Amniotic epithelial cell (primary cell): ENCODE measurements around the gene BPIFB2.

ENCODE experiments used
- DNase-seq: peaks from one replicate; pipeline ENCODE4 v3.0.0-alpha.2; 2010; ENCODE audit warnings: low read depth

Gene BPIFB2

DNA sequence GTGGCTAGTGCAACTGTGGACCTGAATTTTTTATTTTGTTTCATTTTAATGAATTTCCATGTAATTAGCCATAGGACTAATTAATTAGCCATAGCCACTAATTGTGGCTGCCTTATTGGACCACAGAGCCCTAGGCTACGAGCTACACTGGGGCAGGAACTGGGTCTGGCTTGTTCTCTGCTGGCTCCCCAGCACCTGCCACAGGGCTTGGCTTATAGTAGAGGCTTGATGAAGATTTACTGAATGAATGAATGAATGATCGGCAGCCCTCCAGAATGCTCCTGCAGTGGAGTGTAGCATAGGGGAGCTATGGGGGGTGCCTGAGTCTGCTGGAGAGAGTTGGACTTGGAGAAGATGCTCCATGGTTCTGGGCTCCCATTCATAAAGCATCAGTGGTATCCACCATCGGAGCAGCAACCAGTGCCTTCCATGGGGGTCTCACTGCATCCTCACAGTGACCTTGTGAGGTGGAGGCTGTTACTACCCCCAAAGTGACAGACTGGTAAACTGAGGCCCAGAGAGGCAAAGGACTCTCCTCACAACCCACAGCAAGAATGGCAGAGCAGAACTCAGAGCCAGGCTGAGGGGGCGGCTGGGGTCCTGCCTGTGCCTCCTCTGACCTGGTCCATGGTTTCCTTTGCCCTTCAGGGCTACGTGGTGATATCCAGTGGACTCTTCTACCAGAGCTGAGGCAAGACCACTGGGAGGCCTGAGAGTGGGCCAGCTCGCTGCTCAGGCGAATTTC lies 15.4 kb downstream of the BPIFB2 start:
- no peak for DNase-seq

DNA sequence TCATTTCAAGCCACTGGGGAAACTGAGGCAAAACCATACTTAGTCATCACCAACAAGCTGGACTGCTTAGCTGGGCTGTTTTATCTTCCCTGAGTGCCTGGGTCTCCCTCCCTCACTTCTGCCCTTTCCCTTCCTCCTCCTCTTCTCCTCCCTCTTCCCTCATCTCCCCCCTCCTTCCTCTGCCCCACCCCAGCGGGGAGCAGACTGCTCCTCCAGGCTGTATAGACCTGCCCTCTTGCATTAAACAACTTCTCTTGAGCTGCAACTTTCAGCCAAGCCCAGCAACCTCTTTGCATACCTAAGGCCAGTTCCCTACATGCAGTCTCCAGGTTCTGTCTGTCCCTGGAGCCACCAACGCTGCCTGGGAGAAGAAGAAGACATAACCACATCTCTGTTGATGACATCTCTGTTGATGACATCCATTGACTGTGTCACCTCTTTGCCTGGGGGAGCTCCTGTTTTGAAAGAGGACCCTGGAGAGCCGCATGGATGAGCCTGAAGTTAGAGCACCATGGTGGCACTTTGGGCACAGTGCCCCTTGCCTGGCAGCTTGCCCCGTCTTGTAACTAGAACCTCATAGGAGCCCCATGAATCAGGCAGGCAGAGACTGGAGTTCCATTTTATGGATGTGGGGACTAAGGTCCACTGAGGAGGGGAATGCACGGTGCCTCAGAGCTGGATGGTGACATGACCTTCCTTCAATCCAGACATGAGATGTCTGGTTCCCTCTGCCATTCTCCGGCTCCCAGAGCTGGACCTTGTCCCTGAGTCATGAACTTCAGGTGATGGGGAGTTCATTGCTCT lies 16.1 kb downstream of the BPIFB2 start:
- DNase-seq, result no peak

GRCh38 chr20:33024243-33024560 lies 16.7 kb downstream of the BPIFB2 start:
- DNase-seq, result no peak

GRCh38 chr20:33024609-33025317 lies 17.3 kb downstream of the BPIFB2 start:
- no peak for DNase-seq

GRCh38 chr20:33025318-33025876 lies 17.9 kb downstream of the BPIFB2 start:
- DNase-seq, result no peak

- no peak for DNase-seq
These were observed 18.7 kb downstream of the BPIFB2 start for GRCh38 chr20:33026072-33026778.

- DNase-seq, result no peak
These were observed 19.6 kb downstream of the BPIFB2 start for GRCh38 chr20:33026779-33027759.

DNA sequence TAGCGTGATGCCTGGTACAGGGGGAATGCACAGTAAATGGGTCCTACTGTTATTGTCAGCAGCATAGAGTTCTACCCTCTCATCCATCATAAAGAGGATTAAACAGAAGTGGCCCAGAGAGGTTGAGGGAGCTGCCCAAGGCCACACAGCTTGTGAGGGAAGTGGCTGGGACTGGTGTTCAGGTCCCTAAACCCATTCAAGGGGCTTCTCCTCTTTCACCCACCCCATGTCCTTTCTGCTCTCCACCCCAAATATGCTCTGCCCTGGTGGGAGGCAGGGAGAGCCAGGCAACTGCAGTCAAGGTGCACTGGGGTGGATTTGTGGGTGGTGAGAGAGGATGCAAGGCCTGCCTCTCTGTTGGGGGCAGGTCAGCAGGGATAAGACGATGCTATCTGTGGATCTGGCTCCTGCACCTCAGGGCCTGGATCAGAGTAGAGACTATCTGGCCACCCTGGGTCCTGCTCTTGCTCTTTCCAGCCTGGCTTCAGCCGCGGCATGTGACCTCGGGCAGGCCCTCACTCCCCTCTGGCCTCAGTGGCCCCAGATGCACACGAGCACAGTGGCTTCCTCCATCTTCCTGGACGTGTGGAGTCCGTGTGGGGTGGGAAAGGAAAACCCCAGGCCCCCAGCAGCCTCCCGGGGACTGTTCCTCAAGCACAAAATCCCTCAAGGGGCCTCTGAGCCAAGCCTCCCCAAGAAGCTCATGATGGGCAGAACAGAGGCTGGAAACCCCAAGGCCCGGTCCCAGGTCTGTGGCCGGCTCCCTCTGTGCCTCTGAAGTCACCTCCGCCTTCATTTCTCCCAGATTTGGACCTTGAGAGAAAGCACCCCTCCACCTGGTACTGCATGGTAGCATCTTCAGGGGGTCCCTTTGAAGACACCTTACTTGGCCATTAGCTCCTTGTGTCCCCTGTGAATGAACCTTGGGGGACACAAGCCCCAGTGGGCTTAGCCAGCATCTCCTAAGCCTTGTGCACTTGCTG lies 20.6 kb downstream of the BPIFB2 start:
- no peak for DNase-seq

DNA sequence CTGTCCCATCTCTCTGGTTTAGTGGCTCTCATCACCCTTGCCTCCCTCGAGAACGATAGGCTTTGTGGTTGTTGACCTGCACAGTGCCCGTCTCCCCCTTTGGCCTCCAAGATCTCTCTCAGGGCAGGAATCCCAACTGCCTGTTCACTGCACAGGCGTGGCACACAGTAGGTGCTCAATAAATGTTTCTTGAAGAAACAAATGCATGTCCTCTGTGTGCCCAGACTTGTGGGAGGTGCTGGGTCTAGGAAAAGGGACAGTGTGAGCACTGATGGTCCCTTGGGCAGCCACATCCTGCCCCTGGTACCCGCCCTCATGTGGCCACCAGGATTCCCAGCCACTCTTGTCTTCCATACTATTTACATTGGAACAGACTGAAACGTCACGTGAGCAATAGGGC lies 21.4 kb downstream of the BPIFB2 start:
- DNase-seq, result no peak

DNA sequence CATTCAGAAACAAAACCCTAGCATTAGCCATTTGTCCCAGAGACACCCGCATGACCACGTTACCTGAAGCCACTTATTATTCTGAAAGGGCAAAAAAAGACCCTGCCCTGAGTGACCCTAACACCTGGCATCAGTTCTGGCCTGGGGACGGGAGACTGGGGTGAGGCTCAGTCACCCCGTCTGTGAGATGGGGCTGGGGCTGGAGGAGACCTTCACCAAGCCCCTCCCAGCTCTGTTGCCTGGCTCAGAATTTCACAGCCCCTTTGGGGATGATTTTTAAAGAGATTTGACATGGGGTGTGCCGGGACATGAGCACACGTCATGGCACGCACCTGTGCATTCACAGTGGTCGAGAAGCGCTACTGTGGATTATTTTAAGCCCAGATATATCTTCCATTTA lies 22.6 kb downstream of the BPIFB2 start:
- no peak for DNase-seq

DNA sequence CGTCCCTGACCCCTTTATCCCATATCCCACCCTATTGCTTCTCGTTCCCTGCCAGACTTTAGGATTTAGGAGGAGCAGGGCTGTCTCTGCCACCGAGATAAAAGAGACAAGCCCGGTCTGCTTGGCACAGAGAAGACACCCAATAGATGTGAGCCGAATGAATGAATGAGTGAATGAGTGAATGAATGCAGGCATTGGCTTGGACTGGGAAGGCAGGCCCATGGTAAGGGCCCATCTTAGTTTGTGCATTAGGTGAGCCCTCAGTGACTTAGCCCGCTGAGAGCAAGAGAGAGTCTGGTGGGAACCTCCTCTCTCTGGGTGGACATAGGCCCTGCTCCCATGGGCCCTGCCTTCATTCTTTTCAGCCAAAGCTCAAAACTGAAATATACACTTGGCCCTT lies 23.1 kb downstream of the BPIFB2 start:
- DNase-seq, result no peak

- no peak for DNase-seq
These were observed 24.0 kb downstream of the BPIFB2 start, which contains the start of gene BPIFB6 for GRCh38 chr20:33031531-33031930. BPIFB6 (plus strand) TSS chr20:33031648; CDS start chr20:33031648, 0 bp downstream.

- no peak for DNase-seq
These were observed 25.1 kb downstream of the BPIFB2 start for GRCh38 chr20:33032555-33032954.

DNA sequence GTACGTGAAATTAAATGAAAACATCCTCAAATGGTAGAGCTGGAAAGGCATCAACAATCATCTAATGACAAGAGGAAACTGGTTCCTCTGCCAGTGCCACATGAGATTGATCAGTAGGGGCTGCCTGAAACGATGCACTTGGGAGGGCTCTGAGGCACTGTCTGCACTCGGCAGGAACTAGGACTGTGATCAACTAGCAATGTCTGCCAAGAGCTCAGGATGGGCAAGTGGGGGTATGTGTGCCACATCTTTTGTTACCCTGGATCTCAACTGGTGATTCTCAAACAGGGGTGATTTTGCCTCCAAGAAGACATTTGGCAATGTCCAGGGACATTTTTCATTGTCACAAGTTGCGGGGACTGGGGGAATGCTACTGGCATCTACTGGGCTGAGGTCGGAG lies 25.9 kb downstream of the BPIFB2 start:
- DNase-seq, result no peak

DNA sequence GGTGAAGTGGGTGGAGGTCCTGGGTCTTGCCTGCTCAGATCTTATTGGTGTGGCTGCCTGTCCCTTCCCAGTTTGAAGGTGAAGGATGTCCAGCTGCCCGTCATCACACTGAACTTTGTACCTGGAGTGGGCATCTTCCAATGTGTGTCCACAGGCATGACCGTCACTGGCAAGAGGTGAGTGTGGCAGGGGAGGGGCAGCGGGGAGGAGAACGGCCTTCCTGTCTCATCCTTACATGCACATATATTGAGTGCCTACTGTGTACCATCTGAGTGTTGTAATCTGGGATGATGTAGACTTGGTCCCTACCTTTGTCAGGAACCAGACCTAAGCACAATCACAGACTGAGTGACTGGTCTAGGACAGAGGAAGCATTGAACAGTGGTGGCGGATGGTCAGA lies 26.6 kb downstream of the BPIFB2 start:
- no peak for DNase-seq

- DNase-seq, result no peak
These were observed 27.5 kb downstream of the BPIFB2 start for GRCh38 chr20:33034901-33035492.

DNA sequence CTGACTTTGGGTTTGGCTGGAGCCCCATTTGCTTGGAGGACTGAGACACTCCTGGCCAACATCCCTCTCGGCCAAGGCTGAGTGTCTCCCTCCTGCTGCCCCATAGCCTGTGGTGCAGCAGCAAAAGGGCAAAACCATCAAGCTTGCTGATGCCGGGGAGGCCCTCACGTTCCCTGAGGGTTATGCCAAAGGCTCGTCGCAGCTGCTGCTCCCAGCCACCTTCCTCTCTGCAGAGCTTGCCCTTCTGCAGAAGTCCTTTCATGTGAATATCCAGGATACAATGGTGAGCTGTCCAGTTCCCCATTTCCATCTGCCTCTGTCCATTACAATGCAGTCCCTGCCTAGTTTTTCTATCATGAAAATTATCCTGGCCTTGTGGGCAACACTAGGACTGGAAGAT lies 30.0 kb downstream of the BPIFB2 start:
- DNase-seq, result no peak

- DNase-seq, result no peak
These were observed 30.7 kb downstream of the BPIFB2 start for GRCh38 chr20:33038243-33038642.

- DNase-seq, result no peak
These were observed 34.9 kb downstream of the BPIFB2 start for GRCh38 chr20:33042430-33042829.
